ENCODE data around the gene S100A10.

DNA sequence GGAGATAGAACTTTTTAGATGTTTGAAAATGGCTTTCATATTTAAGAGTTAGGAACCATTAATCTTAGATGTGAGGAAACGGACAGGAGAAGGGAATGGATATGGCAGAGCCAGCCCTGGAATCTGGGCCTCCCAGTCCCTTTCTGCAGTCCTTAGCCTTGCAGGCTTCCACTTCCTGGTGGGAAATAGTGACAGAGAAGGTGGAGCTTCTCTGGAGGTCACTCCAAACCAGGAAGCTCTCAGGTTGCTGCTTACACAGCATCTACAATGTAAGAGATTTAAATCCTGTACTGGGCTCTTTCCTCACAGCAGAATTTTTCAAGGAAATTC is 40.6 kb upstream of the S100A10 start:
- no peak for TF ChIP-seq GATA3 (IDR thresholded peaks at IDR 0.05; ENCODE audit: low read depth, low read length)
- no peak for TF ChIP-seq GATA2 (IDR thresholded peaks at IDR 0.05; ENCODE audit: low read depth, low read length)
